Measurements from ENCODE around the gene CH25H. TPM values are rescaled to one million over a fixed set of nuclear protein-coding genes. Genes with fewer than 3 reads are reported as not detected.
A peak's percentile ranks its signal among the peaks of the same experiment; 100 is the strongest.

CH25H gene
- total and polyA plus RNA-seq, 2 experiments from 2014 or later, result 18.0 to 34.9 TPM

DNA sequence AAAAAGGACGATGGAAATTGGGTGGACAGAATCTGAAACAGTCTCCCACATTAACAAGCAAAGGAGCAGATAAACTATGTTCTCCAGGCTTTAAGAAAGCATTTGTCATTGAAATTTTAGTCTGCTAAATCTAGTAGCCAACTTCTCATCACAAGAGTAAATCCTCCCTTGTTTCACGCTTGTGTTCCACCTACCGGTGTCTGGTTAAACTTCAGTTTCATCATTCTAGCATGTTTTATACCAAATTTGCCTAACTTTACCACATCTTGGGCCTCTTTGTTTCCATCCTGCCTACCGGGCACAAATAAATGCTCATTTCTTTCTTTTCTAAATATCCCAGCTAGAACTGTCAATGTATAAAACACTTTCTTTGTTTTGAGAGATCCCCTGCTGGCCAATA, 38.7 kb upstream of the CH25H start:
- peak overlapping the region; percentile 27 for H2AFZ ChIP-seq
- no peaks in the 10 kb centered on the region for H3K9me2 ChIP-seq (ENCODE audit: insufficient read depth)
- no peaks in the 10 kb centered on the region for H4K20me1 ChIP-seq (ENCODE audit: insufficient read depth)
- H3K27me3 ChIP-seq (replicated peaks; ENCODE audit: insufficient read depth), result no peaks in the 10 kb centered on the region
- H3K4me1 ChIP-seq (ENCODE audit: insufficient read depth), result peaks cover 6% of the 10 kb centered on the region; the same call in 1 of the 2 replicates
- H3K79me2 ChIP-seq (ENCODE audit: insufficient read depth), result peaks cover 21% of the 10 kb centered on the region
- no peak overlapping the region for H3K4me2 ChIP-seq (ENCODE audit: unreplicated experiment)
- H3K9ac ChIP-seq, result no peak overlapping the region
- in situ Hi-C loops (cut with MboI), result no loop called here
- H3K9me3 ChIP-seq (ENCODE audit: low read depth), result no peaks in the 10 kb centered on the region
- 30 to 32% methylated on average over 4 of the region's 4 CpGs for WGBS, 2 experiments (ENCODE audit: low coverage in 1 of 2, low lambda C conversion rate in 2 of 2, missing lambda C conversion rate in 2 of 2)
- no peak for TF ChIP-seq EZH2phosphoT487 (IDR thresholded peaks at IDR 0.05; ENCODE audit: insufficient read depth, low read depth)
- TF ChIP-seq EZH2 (IDR thresholded peaks at IDR 0.05; ENCODE audit: insufficient read depth, poor library complexity, severe bottlenecking), result no peak
- no peak overlapping the region for H3K27ac ChIP-seq
- peaks cover 11% of the 10 kb centered on the region; the same call in 1 of the 2 replicates for H3K36me3 ChIP-seq (ENCODE audit: low read depth)
- peak; percentile 62 for DNase-seq
- H3K4me3 ChIP-seq, result no peak overlapping the region
- H3F3A ChIP-seq (ENCODE audit: insufficient read depth), result no peaks in the 10 kb centered on the region

DNA sequence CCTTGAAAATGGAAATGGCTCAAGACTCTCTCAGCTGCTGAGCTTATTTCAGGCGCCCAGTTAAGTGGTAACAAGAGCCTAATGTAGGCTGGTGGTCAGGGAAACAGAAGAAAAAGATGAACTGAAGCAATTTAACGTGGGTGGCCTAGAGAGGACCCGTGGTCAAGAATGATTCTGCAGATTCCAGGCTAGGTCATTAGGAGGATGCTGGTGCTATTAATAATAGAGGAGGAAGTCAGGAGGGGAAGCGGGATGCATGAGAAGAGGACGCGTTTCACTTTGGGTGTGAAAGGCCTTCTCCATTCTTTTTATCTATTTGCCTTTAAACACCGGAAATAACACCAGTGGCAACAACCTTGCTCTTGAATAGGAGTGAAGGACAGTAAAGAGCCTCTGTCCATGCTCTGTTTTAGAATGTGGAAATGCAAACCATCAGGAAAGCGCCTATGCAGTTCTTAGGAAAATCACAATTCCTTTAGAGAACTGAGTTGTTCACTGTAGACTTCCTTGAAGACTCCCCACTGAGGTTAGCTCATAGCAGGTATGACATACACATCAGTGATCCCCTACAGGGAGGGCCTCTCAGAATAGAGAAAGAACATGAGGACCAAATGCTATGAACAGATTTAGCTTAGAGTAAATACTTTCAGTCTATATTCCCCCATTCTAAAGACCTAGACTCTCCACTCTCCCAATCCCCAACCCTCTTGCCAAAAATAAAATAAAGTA, 35.9 kb upstream of the CH25H start:
- no peak overlapping the region for H3K4me2 ChIP-seq (ENCODE audit: unreplicated experiment)
- H3K9ac ChIP-seq, result no peak overlapping the region
- no peaks in the 10 kb centered on the region for H3K9me3 ChIP-seq (ENCODE audit: low read depth)
- in situ Hi-C loops (cut with MboI), result no loop called here
- H3K9me2 ChIP-seq (ENCODE audit: insufficient read depth), result no peaks in the 10 kb centered on the region
- H3K27me3 ChIP-seq (replicated peaks; ENCODE audit: insufficient read depth), result no peaks in the 10 kb centered on the region
- DNase-seq, result no peak
- WGBS, 2 experiments (ENCODE audit: low coverage in 1 of 2, low lambda C conversion rate in 2 of 2, missing lambda C conversion rate in 2 of 2), result 75 to 76% methylated on average over 8 of the region's 8 CpGs
- H2AFZ ChIP-seq, result no peak overlapping the region
- H3K27ac ChIP-seq, result no peak overlapping the region
- TF ChIP-seq EZH2phosphoT487 (IDR thresholded peaks at IDR 0.05; ENCODE audit: insufficient read depth, low read depth) (no peak), EZH2 (IDR thresholded peaks at IDR 0.05; ENCODE audit: insufficient read depth, poor library complexity, severe bottlenecking) (no peak)
- no peaks in the 10 kb centered on the region for H4K20me1 ChIP-seq (ENCODE audit: insufficient read depth)
- H3K4me1 ChIP-seq (ENCODE audit: insufficient read depth), result no peaks in the 10 kb centered on the region
- H3F3A ChIP-seq (ENCODE audit: insufficient read depth), result no peaks in the 10 kb centered on the region
- peaks cover 11% of the 10 kb centered on the region; the same call in 1 of the 2 replicates for H3K36me3 ChIP-seq (ENCODE audit: low read depth)
- no peaks in the 10 kb centered on the region for H3K79me2 ChIP-seq (ENCODE audit: insufficient read depth)
- H3K4me3 ChIP-seq, result no peak overlapping the region

DNA sequence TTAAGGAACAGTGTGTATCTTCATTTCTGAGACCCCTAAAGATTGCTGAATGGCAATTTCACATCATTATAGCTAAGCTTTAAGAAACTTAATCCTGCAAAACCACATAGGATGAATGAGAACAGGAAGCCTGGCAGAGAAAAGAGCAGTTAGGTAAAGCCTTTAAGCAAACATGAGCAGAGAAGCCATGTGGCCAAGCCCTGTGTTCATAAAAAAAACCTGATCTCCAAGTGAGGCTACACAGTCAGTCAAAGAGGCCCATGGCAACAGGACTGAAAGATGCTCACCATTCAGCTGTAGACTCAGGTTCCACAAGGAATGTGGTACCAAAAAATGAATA, 35.2 kb upstream of the CH25H start:
- Histone ChIP-seq H3K4me1 (ENCODE audit: insufficient read depth) (no peaks in the 10 kb centered on the region), H3K79me2 (ENCODE audit: insufficient read depth) (no peaks in the 10 kb centered on the region), H3K4me3 (no peak overlapping the region), H2AFZ (no peak overlapping the region), H3K36me3 (ENCODE audit: low read depth) (peaks cover 11% of the 10 kb centered on the region; the same call in 1 of the 2 replicates), H3K4me2 (ENCODE audit: unreplicated experiment) (no peak overlapping the region), H3K9me2 (ENCODE audit: insufficient read depth) (no peaks in the 10 kb centered on the region), H4K20me1 (ENCODE audit: insufficient read depth) (no peaks in the 10 kb centered on the region), H3K9ac (no peak overlapping the region), H3K27me3 (replicated peaks; ENCODE audit: insufficient read depth) (no peaks in the 10 kb centered on the region), H3K9me3 (ENCODE audit: low read depth) (no peaks in the 10 kb centered on the region), H3F3A (ENCODE audit: insufficient read depth) (no peaks in the 10 kb centered on the region), H3K27ac (no peak overlapping the region)
- no peak for DNase-seq
- TF ChIP-seq EZH2phosphoT487 (IDR thresholded peaks at IDR 0.05; ENCODE audit: insufficient read depth, low read depth), result no peak
- TF ChIP-seq EZH2 (IDR thresholded peaks at IDR 0.05; ENCODE audit: insufficient read depth, poor library complexity, severe bottlenecking), result no peak
- in situ Hi-C loops (cut with MboI), result no loop called here

DNA sequence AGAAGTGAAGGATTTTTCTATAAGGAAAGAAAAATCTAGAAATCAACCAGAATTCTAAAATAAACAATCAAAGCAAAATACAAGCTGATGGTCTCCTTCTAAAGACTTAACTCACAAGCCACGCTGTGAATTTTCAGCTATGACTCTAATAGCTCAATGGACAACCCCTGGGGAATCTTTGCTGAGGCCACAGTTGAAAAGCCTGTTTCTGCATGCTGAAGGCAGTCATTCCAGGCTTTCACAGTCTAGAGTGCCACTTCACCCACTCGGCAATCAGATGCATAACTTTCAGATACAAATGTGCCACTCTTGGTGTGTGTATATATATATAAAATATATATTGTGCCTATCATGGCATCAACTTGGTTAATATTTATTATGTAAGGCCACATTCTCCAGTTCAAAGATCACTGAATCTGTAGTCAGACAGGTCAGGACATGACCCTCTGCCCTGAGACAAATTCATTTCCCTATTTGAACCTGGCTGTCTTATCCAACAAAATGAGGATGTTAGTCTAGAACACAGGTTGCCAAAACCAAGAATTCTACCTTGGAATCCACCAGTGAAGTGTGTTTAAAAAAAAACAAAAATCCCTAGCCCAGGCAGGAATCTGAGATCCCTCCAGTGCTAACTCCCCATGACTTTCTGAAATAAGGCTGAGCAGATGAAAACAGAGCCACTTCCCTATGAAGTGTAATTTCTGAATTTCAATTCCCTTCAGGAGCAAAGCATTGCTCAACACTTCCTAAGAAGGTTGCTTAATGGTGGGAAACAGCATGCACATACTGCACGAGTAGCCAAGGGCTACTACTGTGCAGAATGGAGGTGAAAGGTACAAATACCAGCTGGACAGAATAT, 34.6 kb upstream of the CH25H start:
- no peaks in the 10 kb centered on the region for H3K27me3 ChIP-seq (replicated peaks; ENCODE audit: insufficient read depth)
- no peaks in the 10 kb centered on the region for H3K79me2 ChIP-seq (ENCODE audit: insufficient read depth)
- H3K4me1 ChIP-seq (ENCODE audit: insufficient read depth), result no peaks in the 10 kb centered on the region; the same call in 1 of the 2 replicates
- H3K4me3 ChIP-seq, result no peak overlapping the region
- DNase-seq, result no peak
- no peaks in the 10 kb centered on the region for H4K20me1 ChIP-seq (ENCODE audit: insufficient read depth)
- H3K9ac ChIP-seq, result no peak overlapping the region
- in situ Hi-C loops (cut with MboI), result no loop called here
- no peak overlapping the region for H3K4me2 ChIP-seq (ENCODE audit: unreplicated experiment)
- H3K36me3 ChIP-seq (ENCODE audit: low read depth), result peaks cover 11% of the 10 kb centered on the region; the same call in 1 of the 2 replicates
- TF ChIP-seq EZH2phosphoT487 (IDR thresholded peaks at IDR 0.05; ENCODE audit: insufficient read depth, low read depth), result no peak
- no peak for TF ChIP-seq EZH2 (IDR thresholded peaks at IDR 0.05; ENCODE audit: insufficient read depth, poor library complexity, severe bottlenecking)
- H3K9me3 ChIP-seq (ENCODE audit: low read depth), result no peaks in the 10 kb centered on the region
- H3F3A ChIP-seq (ENCODE audit: insufficient read depth), result peaks cover 3% of the 10 kb centered on the region
- no peak overlapping the region for H2AFZ ChIP-seq
- no peak overlapping the region for H3K27ac ChIP-seq
- no peaks in the 10 kb centered on the region for H3K9me2 ChIP-seq (ENCODE audit: insufficient read depth)
- 71 to 73% methylated on average over 3 of the region's 3 CpGs for WGBS, 2 experiments (ENCODE audit: low coverage in 1 of 2, low lambda C conversion rate in 2 of 2, missing lambda C conversion rate in 2 of 2)

All from GM23248 (cell line).